ENCODE results near the gene KIAA1614. TPM values are rescaled to one million over a fixed set of nuclear protein-coding genes. Genes with fewer than 3 reads are reported as not detected.
A peak's percentile ranks its signal among the peaks of the same experiment; 100 is the strongest.

Gene KIAA1614
- total and polyA plus RNA-seq, 7 experiments from 2014 or later: 0.03 to 0.31 (median 0.14) TPM; not detected in 1

DNA sequence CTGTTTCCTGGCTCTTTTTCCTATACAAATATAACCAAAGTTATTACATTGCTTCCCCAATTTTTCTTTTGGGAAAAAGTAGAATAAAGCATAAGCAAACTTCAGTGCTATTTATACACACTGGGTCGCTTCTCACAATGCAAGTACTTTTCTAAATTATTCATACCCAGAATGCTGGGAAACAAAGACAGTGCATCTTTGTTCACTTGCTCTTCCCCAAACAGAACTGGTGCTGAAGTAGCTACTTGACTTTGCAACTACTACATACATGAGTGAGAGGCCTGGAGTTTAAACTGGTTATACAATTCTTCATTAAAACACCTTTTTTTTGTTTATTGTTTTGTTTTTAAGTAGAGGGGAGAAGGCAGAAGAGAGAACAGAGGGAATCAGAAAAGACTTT is 69.7 kb downstream of the KIAA1614 start:
- intact Hi-C loops (cut with micrococcal nuclease): loop anchor here (5.0 to 10.0 kb wide), 4 partner anchors 40 to 185 kb away; partner anchors contain the start of gene STX6 (in 1 of the 2)

DNA sequence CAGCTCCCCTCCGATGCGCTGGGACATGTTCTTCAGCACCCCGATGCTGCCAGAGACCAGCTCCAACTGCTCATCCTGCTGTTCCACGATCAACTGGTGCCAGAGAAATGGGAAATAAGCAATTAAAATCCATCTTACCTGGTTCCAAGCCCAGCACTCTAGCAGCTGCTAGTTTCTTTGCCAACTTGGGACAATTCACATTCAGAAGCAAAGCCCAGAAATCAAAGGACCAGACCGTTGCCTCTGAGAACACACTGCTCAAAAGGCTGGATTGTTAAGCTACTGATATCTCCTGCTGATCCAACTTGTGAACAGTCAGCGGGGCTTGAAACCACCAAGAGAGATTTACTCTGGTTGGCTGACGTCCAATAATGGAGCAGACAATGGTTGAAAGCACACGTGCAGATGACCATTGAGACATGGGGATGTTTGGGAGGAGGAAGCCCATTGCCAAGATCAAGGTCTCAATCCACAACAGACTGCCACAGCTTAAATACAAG is 75.6 kb downstream of the KIAA1614 start:
- no peak overlapping the region for H3K27ac ChIP-seq (ENCODE audit: low read depth, low read length)
- no peaks in the 10 kb centered on the region for H3K9me3 Mint-ChIP-seq
- H3K27me3 Mint-ChIP-seq: no peaks in the 10 kb centered on the region
- ChIA-PET CTCF (interaction anchor here (1.2 kb wide), 1 partner anchor 154 kb away, joined by 4 read pairs; no protein-coding TSS in a partner anchor), POLR2A (no interaction called here)
- H3K36me3 Mint-ChIP-seq: peaks cover 20 to 68% (median 40%) of the 10 kb centered on the region in 5 donors
- no peak for ATAC-seq
- intact Hi-C loops (cut with micrococcal nuclease): loop anchor here in 1 of 2 donors (10.0 kb wide), 1 partner anchor 104 kb away; no protein-coding TSS in a partner anchor
- no peaks in the 10 kb centered on the region for H3K27me3 ChIP-seq (ENCODE audit: control insufficient read depth in 2 of 2, insufficient read depth in 2 of 2, low read length in 2 of 2)
- no peaks in the 10 kb centered on the region for H3K9me3 ChIP-seq (ENCODE audit: control insufficient read depth in 2 of 3, low read length in 3 of 3)
- H3K36me3 ChIP-seq (ENCODE audit: control insufficient read depth in 2 of 3, insufficient read depth in 3 of 3, low read length in 3 of 3): peaks cover 17 to 69% (median 20%) of the 10 kb centered on the region in 3 experiments
- H3K27ac Mint-ChIP-seq: no peak overlapping the region
- no peak for DNase-seq
- H3K4me1 Mint-ChIP-seq: peaks cover 0 to 7% (median 3%) of the 10 kb centered on the region in 7 donors
- H3K4me3 ChIP-seq (ENCODE audit: low read length): no peak overlapping the region
- H3K4me3 Mint-ChIP-seq: no peak overlapping the region
- no peaks in the 10 kb centered on the region for H3K4me1 ChIP-seq (ENCODE audit: control insufficient read depth in 2 of 2, insufficient read depth in 2 of 2, low read length in 2 of 2)

More for the DNA sequence above, 69.7 kb downstream of the KIAA1614 start:
- H3K9me3 ChIP-seq (ENCODE audit: control insufficient read depth in 2 of 3, low read length in 3 of 3): no peaks in the 10 kb centered on the region
- no peak for ATAC-seq
- H3K27me3 Mint-ChIP-seq: no peaks in the 10 kb centered on the region
- peaks cover 5 to 11% of the 10 kb centered on the region in 2 donors for H3K4me1 ChIP-seq (ENCODE audit: control insufficient read depth in 2 of 2, insufficient read depth in 2 of 2, low read length in 2 of 2)
- peak overlapping the region; percentile 34 for H3K27ac ChIP-seq (ENCODE audit: low read depth, low read length)
- H3K27ac Mint-ChIP-seq: peak overlapping the region in 7 of 9 donors; percentile 3 to 84 (median 65)
- H3K36me3 Mint-ChIP-seq: peaks cover 17 to 50% (median 35%) of the 10 kb centered on the region in 5 donors
- H3K9me3 Mint-ChIP-seq: no peaks in the 10 kb centered on the region
- H3K4me3 ChIP-seq (ENCODE audit: low read length): no peak overlapping the region
- peak overlapping the region in 2 of 10 donors; percentile 11 to 35 for H3K4me3 Mint-ChIP-seq
- peaks cover 16 to 43% (median 31%) of the 10 kb centered on the region in 7 donors for H3K4me1 Mint-ChIP-seq
- POLR2A ChIA-PET: interaction anchor here (1.2 kb wide), 1 partner anchor 14 kb away, joined by 3 read pairs; no protein-coding TSS in a partner anchor
- H3K27me3 ChIP-seq (ENCODE audit: control insufficient read depth in 2 of 2, insufficient read depth in 2 of 2, low read length in 2 of 2): no peaks in the 10 kb centered on the region
- CTCF ChIA-PET: no interaction called here
- H3K36me3 ChIP-seq (ENCODE audit: control insufficient read depth in 2 of 3, insufficient read depth in 3 of 3, low read length in 3 of 3): peaks cover 7 to 36% (median 12%) of the 10 kb centered on the region in 3 experiments
- DNase-seq: no peak

DNA sequence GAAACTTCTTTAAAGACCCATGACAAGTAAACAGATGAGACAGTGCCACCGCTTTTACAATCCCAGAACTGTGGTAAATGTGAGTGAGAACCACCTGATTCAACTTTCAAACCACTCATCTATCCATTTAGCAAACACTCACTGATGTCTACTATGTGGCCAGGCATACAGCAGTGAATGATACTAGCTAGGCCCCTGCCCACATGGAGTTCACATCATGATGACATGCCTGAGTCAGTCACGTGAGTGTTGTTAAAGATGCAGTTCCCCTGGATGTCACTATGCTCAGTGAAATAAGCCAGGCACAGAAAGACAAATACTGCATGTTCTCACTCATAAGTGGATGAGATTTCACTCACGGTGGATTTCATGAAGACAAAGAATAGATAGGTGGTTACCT is 81.6 kb downstream of the KIAA1614 start:
- H3K27ac Mint-ChIP-seq: peak overlapping the region in 2 of 9 donors; percentile 4 to 90

DNA sequence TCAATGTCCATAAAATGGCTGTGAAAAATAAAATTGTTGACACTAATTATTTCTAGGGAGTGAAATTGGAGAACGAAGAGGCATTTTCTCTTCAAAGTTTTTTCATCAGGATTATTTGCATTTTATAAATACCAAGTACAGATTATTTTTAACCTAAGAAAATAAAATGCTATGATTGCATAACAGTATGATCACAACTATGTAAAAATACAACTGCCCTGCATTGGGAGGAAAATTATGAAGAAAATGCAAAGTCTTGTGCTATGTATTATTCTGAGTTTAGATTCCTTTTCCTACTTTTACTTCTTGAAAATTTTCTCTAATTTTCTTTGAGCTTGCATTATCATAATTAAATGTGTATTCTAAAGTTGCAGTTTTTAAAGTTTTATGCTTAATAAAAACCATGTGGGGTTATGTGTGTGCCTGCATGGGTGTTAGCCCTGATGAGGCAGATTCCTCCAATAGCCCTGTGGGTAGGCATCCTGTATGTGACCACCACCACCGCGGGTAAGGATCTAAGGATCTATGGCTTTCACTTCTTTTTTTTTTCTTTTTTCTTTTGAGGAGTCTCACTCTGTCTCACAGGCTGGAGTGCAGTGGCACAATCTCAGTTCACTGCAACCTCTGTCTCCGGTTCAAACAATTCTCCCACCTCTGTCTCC is 85.3 kb downstream of the KIAA1614 start:
- Mint-ChIP-seq H3K27ac (peak overlapping the region in 1 of 9 donors; percentile 41), H3K27me3 (no peaks in the 10 kb centered on the region), H3K9me3 (peaks cover 0 to 3% (median 0%) of the 10 kb centered on the region in 11 donors), H3K4me1 (peaks cover 0 to 19% (median 10%) of the 10 kb centered on the region in 7 donors), H3K36me3 (peaks cover 15 to 49% (median 31%) of the 10 kb centered on the region in 5 donors), H3K4me3 (no peak overlapping the region)
- no peaks in the 10 kb centered on the region for H3K27me3 ChIP-seq (ENCODE audit: control insufficient read depth in 2 of 2, insufficient read depth in 2 of 2, low read length in 2 of 2)
- intact Hi-C loops (cut with micrococcal nuclease): no loop called here
- H3K27ac ChIP-seq (ENCODE audit: low read depth, low read length): no peak overlapping the region
- H3K4me3 ChIP-seq (ENCODE audit: low read length): no peak overlapping the region
- H3K9me3 ChIP-seq (ENCODE audit: control insufficient read depth in 2 of 3, low read length in 3 of 3): no peaks in the 10 kb centered on the region
- DNase-seq: no peak
- H3K36me3 ChIP-seq (ENCODE audit: control insufficient read depth in 2 of 3, insufficient read depth in 3 of 3, low read length in 3 of 3): peaks cover 5 to 33% (median 14%) of the 10 kb centered on the region in 3 experiments
- H3K4me1 ChIP-seq (ENCODE audit: control insufficient read depth in 2 of 2, insufficient read depth in 2 of 2, low read length in 2 of 2): no peaks in the 10 kb centered on the region
- CTCF ChIA-PET: no interaction called here
- POLR2A ChIA-PET: interaction anchor here (0.7 to 0.8 kb wide), 2 partner anchors 13 to 21 kb away, joined by 4 to 5 read pairs; no protein-coding TSS in a partner anchor
- ATAC-seq: no peak

More for the DNA sequence above, 81.6 kb downstream of the KIAA1614 start:
- H3K4me3 ChIP-seq (ENCODE audit: low read length): no peak overlapping the region
- ATAC-seq: no peak
- no peaks in the 10 kb centered on the region for H3K9me3 ChIP-seq (ENCODE audit: control insufficient read depth in 2 of 3, low read length in 3 of 3)
- CTCF ChIA-PET: no interaction called here
- H3K27me3 ChIP-seq (ENCODE audit: control insufficient read depth in 2 of 2, insufficient read depth in 2 of 2, low read length in 2 of 2): no peaks in the 10 kb centered on the region
- POLR2A ChIA-PET: no interaction called here
- H3K36me3 ChIP-seq (ENCODE audit: control insufficient read depth in 2 of 3, insufficient read depth in 3 of 3, low read length in 3 of 3): peaks cover 0 to 45% (median 11%) of the 10 kb centered on the region in 3 experiments
- H3K4me1 Mint-ChIP-seq: peaks cover 0 to 9% (median 4%) of the 10 kb centered on the region in 7 donors
- H3K27ac ChIP-seq (ENCODE audit: low read depth, low read length): no peak overlapping the region
- H3K9me3 Mint-ChIP-seq: no peaks in the 10 kb centered on the region
- DNase-seq: no peak
- H3K27me3 Mint-ChIP-seq: no peaks in the 10 kb centered on the region
- H3K4me1 ChIP-seq (ENCODE audit: control insufficient read depth in 2 of 2, insufficient read depth in 2 of 2, low read length in 2 of 2): no peaks in the 10 kb centered on the region
- H3K4me3 Mint-ChIP-seq: no peak overlapping the region
- H3K36me3 Mint-ChIP-seq: peaks cover 8 to 46% (median 24%) of the 10 kb centered on the region in 5 donors
- intact Hi-C loops (cut with micrococcal nuclease): no loop called here

Other genes with a start within 250 kb of the KIAA1614 start
- 10 to 100 TPM in 4 of 5 experiments, 1 to 10 TPM in 1; 9.8 to 24.6 (median 21.2) TPM for gene STX6, start 110.0 kb downstream of the KIAA1614 start, total RNA-seq
- gene STX6, start 110.0 kb downstream of the KIAA1614 start, polyA plus RNA-seq: 10 to 100 TPM in 1 of 2 donors, 1 to 10 TPM in 1; 7.2 to 11.5 TPM
- 10 to 100 TPM; 19.8 to 35.8 (median 29.7) TPM for gene MR1, start 121.1 kb downstream of the KIAA1614 start, total RNA-seq
- gene MR1, start 121.1 kb downstream of the KIAA1614 start, polyA plus RNA-seq: 10 to 100 TPM; 29.8 to 39.2 TPM
- gene IER5, start 175.8 kb downstream of the KIAA1614 start, total RNA-seq: 10 to 100 TPM; 12.7 to 86.9 (median 46.0) TPM
- 1 to 10 TPM; 2.1 to 2.6 TPM for gene IER5, start 175.8 kb downstream of the KIAA1614 start, polyA plus RNA-seq

All from naive thymus-derived CD4-positive, alpha-beta T cell (primary cell).